HCT116 (cell line): ENCODE data around the gene SLMAP. TPM values are rescaled to one million over a fixed set of nuclear protein-coding genes. Genes with fewer than 3 reads are reported as not detected.
A peak's percentile ranks its signal among the peaks of the same experiment; 100 is the strongest.

ENCODE experiments used
- ATAC-seq: fragments of 200-7000 bp; cut with Tn5 transposase; 2 replicates; pipeline ENCODE4 v1.9.1; 2020; ENCODE audit warnings: mild to moderate bottlenecking, moderate library complexity
- BruUV-seq: library from RNA; stranded (reverse); fragments of 400-500 nt; replicated peaks from 2 replicates; lab custom pipeline; 2021; lab: Mats Ljungman, UMichigan
- CTCF ChIA-PET: fragments of 300-600 bp; sonication (Branson Sonifier 250); formaldehyde crosslinking; loops from one replicate; lab custom pipeline; 2021; ENCODE audit warnings: antibody characterized with exemption; lab: Charles Lee
- POLR2A ChIA-PET: fragments of 300-600, 350-600 bp; sonication (Branson Sonifier 250); formaldehyde crosslinking; loops from one replicate; lab custom pipeline; 2021; ENCODE audit warnings: antibody characterized with exemption; lab: Charles Lee
- RAD21 ChIA-PET, 2 experiments: fragments of 300-600 bp; sonication (Branson Sonifier 250); formaldehyde crosslinking; loops; one replicate each; lab custom pipeline; 2023; ENCODE audit warnings: low total read pairs in 2 of 2; ENCODE audit not compliant: uncharacterized antibody in 2 of 2, unreplicated experiment in 2 of 2, low non-redundant PET in 1 of 2; lab: Charles Lee
- DNase-seq: peaks from one replicate; pipeline ENCODE4 v3.0.0-alpha.2; 2010; ENCODE audit warnings: low read depth, low spot score
- H2AFZ ChIP-seq: fragments of 200-600 bp; shearing (Covaris generic), sonication (generic); 2 replicates; pipeline ENCODE4 v1.6.1; 2017; ENCODE audit warnings: low read depth, mixed run types, mixed read lengths, antibody characterized with exemption, low read length; ENCODE audit not compliant: poor library complexity, severe bottlenecking
- H3K27ac ChIP-seq: 2 replicates; pipeline ENCODE4 v1.5.1; 2012; ENCODE audit warnings: low read depth, low read length
- H3K27me3 ChIP-seq: fragments of 200-600 bp; sonication (generic); 2 replicates; pipeline ENCODE4 v1.6.1; 2016; ENCODE audit warnings: mixed run types, low read length, mixed read lengths; ENCODE audit not compliant: insufficient read depth
- H3K36me3 ChIP-seq, 2 experiments: fragments of 200-500 bp in 1 of 2; fragments of 200-600 bp in 1 of 2; sonication (Bioruptor generic) in 1 of 2; sonication (generic) in 1 of 2; 2 replicates each; pipeline versions ENCODE4 v1.5.1 to v1.6.1; 2014 to 2016; ENCODE audit warnings: low read length in 2 of 2, inconsistent platforms in 1 of 2, mixed read lengths in 1 of 2, mixed run types in 1 of 2; ENCODE audit not compliant: insufficient read depth in 2 of 2, control insufficient read depth in 1 of 2
- H3K4me1 ChIP-seq, 2 experiments: fragments of 200-600 bp in 1 of 2; sonication (generic) in 1 of 2; 2 replicates each; pipeline versions ENCODE4 v1.5.1 to v1.6.1; 2012 to 2017; ENCODE audit warnings: low read length in 2 of 2, inconsistent platforms in 1 of 2, mild to moderate bottlenecking in 1 of 2, mixed read lengths in 1 of 2, mixed run types in 1 of 2, moderate library complexity in 1 of 2; ENCODE audit not compliant: insufficient read depth in 2 of 2, control insufficient read depth in 1 of 2
- H3K4me2 ChIP-seq: fragments of 200-600 bp; sonication (generic); 2 replicates; pipeline ENCODE4 v1.6.1; 2017; ENCODE audit warnings: mixed run types, low read length, mixed read lengths
- H3K4me3 ChIP-seq, 2 experiments: fragments of 200-600 bp in 1 of 2; sonication (generic) in 1 of 2; replicated peaks in 1 of 2; 2 replicates each; pipeline ENCODE4 v1.5.1; 2011 to 2016; ENCODE audit warnings: low read length in 2 of 2, control low read depth in 1 of 2, low read depth in 1 of 2, mild to moderate bottlenecking in 1 of 2, mixed read lengths in 1 of 2, mixed run types in 1 of 2
- H3K79me2 ChIP-seq: fragments of 200-600 bp; sonication (generic); 2 replicates; pipeline ENCODE4 v1.6.1; 2017; ENCODE audit warnings: mild to moderate bottlenecking, mixed run types, low read length, moderate library complexity, mixed read lengths; ENCODE audit not compliant: insufficient read depth
- H3K9ac ChIP-seq: fragments of 200-600 bp; sonication (generic); 2 replicates; pipeline ENCODE4 v1.6.1; 2016; ENCODE audit warnings: low read length, mixed read lengths
- H3K9me2 ChIP-seq: fragments of 200-600 bp; sonication (generic), shearing (Covaris generic); 2 replicates; pipeline ENCODE4 v1.6.1; 2017; ENCODE audit warnings: mixed run types, mild to moderate bottlenecking, moderate library complexity; ENCODE audit not compliant: insufficient read depth
- H3K9me3 ChIP-seq, 2 experiments: fragments of 200-500 bp in 1 of 2; fragments of 200-600 bp in 1 of 2; sonication (Bioruptor generic) in 1 of 2; sonication (generic) in 1 of 2; 2 replicates each; pipeline ENCODE4 v1.6.1; 2014 to 2017; ENCODE audit warnings: low read length in 2 of 2, mixed read lengths in 2 of 2, inconsistent platforms in 1 of 2, low read depth in 1 of 2, mild to moderate bottlenecking in 1 of 2, mixed run types in 1 of 2, moderate library complexity in 1 of 2; ENCODE audit not compliant: control insufficient read depth in 1 of 2, insufficient read depth in 1 of 2
- H4K20me1 ChIP-seq: fragments of 200-600 bp; sonication (generic), shearing (Covaris generic); 2 replicates; pipeline ENCODE4 v1.6.1; 2017; ENCODE audit warnings: mixed run types, mild to moderate bottlenecking, moderate library complexity; ENCODE audit not compliant: insufficient read depth
- EGR1 ChIP-seq: IDR thresholded peaks from 2 replicates; pipeline ENCODE4 v1.6.1; 2012; ENCODE audit warnings: low read depth
- POLR2AphosphoS5 ChIP-seq: IDR thresholded peaks from 2 replicates; pipeline ENCODE4 v1.6.1; 2011; ENCODE audit warnings: mild to moderate bottlenecking, low read depth, low read length, moderate library complexity
- SP1 ChIP-seq: IDR thresholded peaks from 2 replicates; pipeline ENCODE4 v1.6.1; 2012; ENCODE audit warnings: low read depth
- SRF ChIP-seq: IDR thresholded peaks from 2 replicates; pipeline ENCODE4 v1.6.1; 2012; ENCODE audit warnings: low read depth
- YY1 ChIP-seq: IDR thresholded peaks from 2 replicates; pipeline ENCODE4 v1.6.1; 2011; ENCODE audit warnings: low read length, low read depth, moderate library complexity, mild to moderate bottlenecking; ENCODE audit not compliant: insufficient replicate concordance; ENCODE audit errors: extremely low read depth
- ZFX ChIP-seq: fragments of 450-650 bp; IDR thresholded peaks from 2 replicates; pipeline ENCODE4 v1.6.1; 2017
- intact Hi-C: fragments of 100-400 bp; cut with micrococcal nuclease; formaldehyde crosslinking; loops from 2 replicates; pipeline ENCODE4 v1.10.0; 2022
- total RNA-seq: library from RNA; stranded (reverse); gene quantifications from one replicate; pipeline ENCODE4 v1.2.1, GENCODE V29; 2021; ENCODE audit not compliant: unreplicated experiment
- TF ChIP-seq, protein P1 (sequence below): IDR thresholded peaks from 2 replicates; pipeline ENCODE4 v1.6.1; 2012

Gene SLMAP
- total RNA-seq, 1 experiment from 2014 or later, result 81.0 TPM

DNA sequence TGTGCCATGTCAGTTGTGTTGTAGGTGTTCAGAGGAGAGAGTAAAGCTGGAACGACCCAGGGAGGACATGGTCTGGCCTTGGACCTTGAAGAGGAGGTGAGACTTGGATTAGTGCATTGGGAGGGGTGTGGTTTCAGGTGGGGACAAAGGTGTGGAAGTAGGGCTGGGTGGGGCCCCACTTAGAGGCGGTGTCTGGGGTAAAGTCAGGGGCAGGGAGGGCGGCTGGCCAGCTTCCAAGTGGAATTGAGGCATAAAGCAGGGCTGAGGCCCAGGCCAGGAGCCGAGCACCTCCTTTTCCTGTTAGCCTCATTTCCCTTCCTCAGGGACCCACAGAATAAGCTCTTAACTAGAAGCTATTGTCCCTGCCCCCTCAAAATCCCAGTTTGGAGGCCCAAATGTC is 215.9 kb downstream of the SLMAP start:
- no peaks in the 10 kb centered on the region for H4K20me1 ChIP-seq
- H3K79me2 ChIP-seq, result no peaks in the 10 kb centered on the region
- TF ChIP-seq SP1, result no peak
- no peak for TF ChIP-seq EGR1
- TF ChIP-seq POLR2AphosphoS5, result no peak
- TF ChIP-seq, all 23 proteins: peak for 0
- intact Hi-C loops, result no loop called here
- no peak for DNase-seq
- H3K36me3 ChIP-seq, result no peaks in the 10 kb centered on the region
- H3K4me3 ChIP-seq, result no peak overlapping the region
- H3K9ac ChIP-seq, result no peak overlapping the region
- H2AFZ ChIP-seq, result peak overlapping the region; percentile 40
- POLR2A ChIA-PET, result no interaction called here
- H3K4me1 ChIP-seq, result peaks cover 48 to 68% of the 10 kb centered on the region in 2 experiments
- RAD21 ChIA-PET, result no interaction called here
- no peaks in the 10 kb centered on the region for H3K27me3 ChIP-seq
- H3K9me2 ChIP-seq, result no peaks in the 10 kb centered on the region
- peak overlapping the region; percentile 44 for H3K4me2 ChIP-seq
- peak overlapping the region; percentile 25; the same call in 1 of the 2 replicates for H3K27ac ChIP-seq
- peak; percentile 25; the same call in 1 of the 2 replicates for ATAC-seq
- CTCF ChIA-PET, result no interaction called here
- H3K9me3 ChIP-seq, result no peaks in the 10 kb centered on the region
- no TSS peak for BruUV-seq

DNA sequence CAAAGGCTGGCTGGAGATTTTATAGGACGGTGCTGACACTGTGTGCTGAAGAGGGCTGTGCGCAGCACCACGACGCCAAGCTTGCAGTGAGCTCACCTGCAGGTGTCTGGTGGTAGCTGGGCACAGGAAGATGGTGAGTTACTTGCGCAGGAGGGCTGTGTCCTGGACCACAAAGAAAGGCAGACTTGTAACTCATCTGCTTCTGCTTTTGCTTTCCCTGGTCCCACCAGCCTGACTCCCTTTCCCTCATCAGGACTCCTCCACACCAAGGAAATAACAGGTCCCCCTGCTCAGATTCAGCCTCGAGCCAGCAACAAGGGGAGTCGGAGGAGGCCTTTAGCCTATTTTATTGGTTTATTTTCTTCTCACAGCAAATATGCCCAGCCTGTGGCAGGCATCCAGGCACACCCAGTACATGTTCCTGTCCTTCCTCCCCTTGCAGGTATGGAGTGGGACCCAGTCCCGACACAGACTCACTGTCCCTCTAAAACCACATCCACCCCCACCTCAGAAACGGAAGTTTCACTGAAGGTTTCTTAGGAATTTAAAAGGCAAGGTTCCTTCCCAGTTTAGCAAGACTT is 216.5 kb downstream of the SLMAP start:
- BruUV-seq, result no TSS peak
- Histone ChIP-seq H3K27ac (peak overlapping the region; percentile 25; the same call in 1 of the 2 replicates), H3K27me3 (no peaks in the 10 kb centered on the region), H3K36me3 (no peaks in the 10 kb centered on the region), H3K9ac (no peak overlapping the region), H3K9me3 (no peaks in the 10 kb centered on the region), H2AFZ (no peak overlapping the region), H3K4me3 (no peak overlapping the region), H3K9me2 (no peaks in the 10 kb centered on the region), H3K79me2 (no peaks in the 10 kb centered on the region), H3K4me2 (peak overlapping the region; percentile 44), H3K4me1 (peaks cover 49 to 74% of the 10 kb centered on the region in 2 experiments), H4K20me1 (no peaks in the 10 kb centered on the region)
- DNase-seq (no peak), ATAC-seq (peak; percentile 14; the same call in 1 of the 2 replicates)
- intact Hi-C loops, result no loop called here
- CTCF ChIA-PET, result no interaction called here
- RAD21 ChIA-PET, result no interaction called here
- no peak for TF ChIP-seq SRF
- no peak for TF ChIP-seq ZFX
- TF ChIP-seq, protein P1, sequence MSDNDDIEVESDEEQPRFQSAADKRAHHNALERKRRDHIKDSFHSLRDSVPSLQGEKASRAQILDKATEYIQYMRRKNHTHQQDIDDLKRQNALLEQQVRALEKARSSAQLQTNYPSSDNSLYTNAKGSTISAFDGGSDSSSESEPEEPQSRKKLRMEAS, result no peak
- TF ChIP-seq YY1, result no peak
- POLR2A ChIA-PET, result interaction anchor here (0.9 to 1.5 kb wide), 3 partner anchors 10 to 79 kb away, joined by 3 to 5 read pairs (median 3); no protein-coding TSS in a partner anchor
